ENCODE measurements around the gene HTR3A.

GRCh38 chr11:113971506-113972195 is 3.3 kb upstream of the HTR3A start:
- TF ChIP-seq CTCF (IDR thresholded peaks at IDR 0.05) (no peak), POLR2AphosphoS5 (IDR thresholded peaks at IDR 0.05; ENCODE audit: low read depth, low read length) (no peak), REST (IDR thresholded peaks at IDR 0.05; ENCODE audit: insufficient read depth in 1 of 2, low read depth in 2 of 2, low read length in 1 of 2) (no peak), SIN3A (IDR thresholded peaks at IDR 0.05; ENCODE audit: borderline replicate concordance, insufficient read depth, low read depth, low read length) (no peak), TCF7L2 (IDR thresholded peaks at IDR 0.05; ENCODE audit: low read depth, low read length) (no peak)

Data from Panc1 (cell line).